Mesodermal cell (in vitro differentiated cells): ENCODE data around the gene PCIF1. TPM values are rescaled to one million over a fixed set of nuclear protein-coding genes. Genes with fewer than 3 reads are reported as not detected.

Source experiments
- H3K27ac ChIP-seq: 2 replicates; pipeline ENCODE4 v1.7.0; 2013; ENCODE audit warnings: mild to moderate bottlenecking, low read depth, low read length, moderate library complexity; ENCODE audit not compliant: severe bottlenecking
- H3K36me3 ChIP-seq: 2 replicates; pipeline ENCODE4 v1.7.1; 2013; ENCODE audit warnings: mild to moderate bottlenecking, low read length, moderate library complexity; ENCODE audit not compliant: control insufficient read depth, insufficient read depth
- H3K4me1 ChIP-seq: one replicate; pipeline ENCODE4 v1.7.1; 2013; ENCODE audit warnings: mild to moderate bottlenecking, low read length; ENCODE audit not compliant: insufficient read depth, control insufficient read depth, poor library complexity, severe bottlenecking
- H3K4me3 ChIP-seq: 2 replicates; pipeline ENCODE4 v1.7.0; 2013; ENCODE audit warnings: low read length, control low read depth, mild to moderate bottlenecking; ENCODE audit not compliant: insufficient read depth, poor library complexity, severe bottlenecking; ENCODE audit errors: extremely low read depth
- H3K9me3 ChIP-seq: 2 replicates; pipeline ENCODE4 v1.7.1; 2013; ENCODE audit warnings: mild to moderate bottlenecking, low read length, moderate library complexity; ENCODE audit not compliant: control insufficient read depth
- WGBS, 2 experiments: methylation state at CpG; one replicate each; pipeline ENCODE4 v1.1.5; 2013; ENCODE audit warnings: missing lambda C conversion rate in 2 of 2; ENCODE audit not compliant: insufficient coverage in 2 of 2; 5-methylcytosine and 5-hydroxymethylcytosine counted together
- polyA plus RNA-seq, 2 experiments: library from polyadenylated mRNA; stranded (reverse); fragments of 50-300 nt; gene quantifications; one replicate each; pipeline ENCODE4 v1.2.3, GENCODE V29; 2013

Gene PCIF1
- 32.8 TPM for polyA plus RNA-seq (2013, experiment 1 of 2)
- 27.7 TPM for polyA plus RNA-seq (2013, experiment 2 of 2)

- Histone ChIP-seq H3K9me3 (no peaks in the 10 kb centered on the region), H3K4me1 (peaks cover 15% of the 10 kb centered on the region), H3K27ac (peak within 1 kb of the TSS; percentile 100), H3K36me3 (peaks cover 43% of the 10 kb centered on the region), H3K4me3 (peak within 1 kb of the TSS; percentile 78)
- 0 to 1% methylated on average over 63 to 79 of the region's 102 CpGs for WGBS, 2 experiments
Observed at GRCh38 chr20:45934586-45935415, at the start of gene PCIF1. PCIF1 (plus strand) TSS chr20:45934683; CDS start chr20:45939000, 4,317 bp downstream.

- 92 to 95% methylated on average over 15 of the region's 19 CpGs for WGBS, 2 experiments
- no peaks in the 10 kb centered on the region for H3K9me3 ChIP-seq
Observed at GRCh38 chr20:45886590-45887345, 47.7 kb upstream of the PCIF1 start.

GRCh38 chr20:45887346-45887715 is 47.2 kb upstream of the PCIF1 start, which contains the start of gene SPATA25:
SPATA25 (minus strand) TSS chr20:45887622; CDS start chr20:45887590, 32 bp downstream.
- Histone ChIP-seq H3K36me3 (peaks cover 31% of the 10 kb centered on the region), H3K27ac (no peak within 1 kb of the TSS), H3K4me1 (no peaks in the 10 kb centered on the region), H3K4me3 (no peak within 1 kb of the TSS), H3K9me3 (no peaks in the 10 kb centered on the region)
- 100% methylated on average over 3 of the region's 8 CpGs; no CpG with 5 or more reads in 1 of the 2 experiments for WGBS, 2 experiments

More at GRCh38 chr20:45886590-45887345, 47.7 kb upstream of the PCIF1 start:
- no peaks in the 10 kb centered on the region for H3K4me1 ChIP-seq
- H3K27ac ChIP-seq, result no peak overlapping the region
- no peak overlapping the region for H3K4me3 ChIP-seq
- peaks cover 36% of the 10 kb centered on the region for H3K36me3 ChIP-seq

GRCh38 chr20:45888681-45889080 is 45.8 kb upstream of the PCIF1 start:
- WGBS, 2 experiments, result 87 to 100% methylated on average over 3 of the region's 3 CpGs

GRCh38 chr20:45890077-45890984 is 44.2 kb upstream of the PCIF1 start:
- H3K36me3 ChIP-seq, result peaks cover 26% of the 10 kb centered on the region
- 3 to 4% methylated on average over 73 to 79 of the region's 79 CpGs for WGBS, 2 experiments
- peak overlapping the region; percentile 53 for H3K27ac ChIP-seq
- peak overlapping the region; percentile 66 for H3K4me3 ChIP-seq
- H3K4me1 ChIP-seq, result no peaks in the 10 kb centered on the region
- H3K9me3 ChIP-seq, result no peaks in the 10 kb centered on the region

More at GRCh38 chr20:45888681-45889080, 45.8 kb upstream of the PCIF1 start:
- Histone ChIP-seq H3K9me3 (no peaks in the 10 kb centered on the region), H3K4me3 (no peak overlapping the region), H3K4me1 (no peaks in the 10 kb centered on the region), H3K27ac (no peak overlapping the region), H3K36me3 (peaks cover 25% of the 10 kb centered on the region)

GRCh38 chr20:45890985-45891983 is 43.2 kb upstream of the PCIF1 start, which contains the start of the genes CTSA and NEURL2:
CTSA (plus strand) TSS chr20:45891335; CDS start chr20:45891569, 234 bp downstream.
NEURL2 (minus strand) TSS chr20:45891208; CDS start chr20:45890991, 217 bp downstream.
- H3K4me3 ChIP-seq, result peak within 1 kb of the TSS; percentile 66
- H3K36me3 ChIP-seq, result peaks cover 28% of the 10 kb centered on the region
- WGBS, 2 experiments, result 1 to 2% methylated on average over 62 to 67 of the region's 78 CpGs
- no peaks in the 10 kb centered on the region for H3K9me3 ChIP-seq
- H3K4me1 ChIP-seq, result no peaks in the 10 kb centered on the region
- H3K27ac ChIP-seq, result peak within 1 kb of the TSS; percentile 53

- Histone ChIP-seq H3K9me3 (no peaks in the 10 kb centered on the region), H3K4me3 (peak overlapping the region; percentile 66), H3K27ac (no peak overlapping the region), H3K4me1 (no peaks in the 10 kb centered on the region), H3K36me3 (peaks cover 24% of the 10 kb centered on the region)
- 83 to 87% methylated on average over 8 of the region's 9 CpGs for WGBS, 2 experiments
Observed at GRCh38 chr20:45892049-45892825, 42.2 kb upstream of the PCIF1 start.

GRCh38 chr20:45892828-45893500 is 41.5 kb upstream of the PCIF1 start:
- WGBS, 2 experiments, result 100% methylated on average over 2 of the region's 4 CpGs
- no peak overlapping the region for H3K4me3 ChIP-seq

More at GRCh38 chr20:45892828-45893500, 41.5 kb upstream of the PCIF1 start:
- Histone ChIP-seq H3K36me3 (peaks cover 31% of the 10 kb centered on the region), H3K4me1 (no peaks in the 10 kb centered on the region), H3K27ac (no peak overlapping the region), H3K9me3 (no peaks in the 10 kb centered on the region)
